Upper lobe of left lung (tissue), 4 donors: ENCODE data around the gene PLD4.

ENCODE experiments used
- POLR2AphosphoS5 ChIP-seq, 2 donors: sonication (generic); formaldehyde crosslinking; IDR thresholded peaks; one replicate each; pipeline ENCODE4 v1.5.1; 2017; ENCODE audit warnings: antibody characterized with exemption in 2 of 2
- TF ChIP-seq, protein P1 (sequence below), 6 experiments: fragments of 450-650 bp in 4 of 6; fragments of 200-600 bp in 2 of 6; sonication (generic) in 2 of 6; IDR thresholded peaks; one replicate each; pipeline ENCODE4 v1.5.1; 2016 to 2019; ENCODE audit warnings: antibody characterized with exemption in 6 of 6

DNA sequence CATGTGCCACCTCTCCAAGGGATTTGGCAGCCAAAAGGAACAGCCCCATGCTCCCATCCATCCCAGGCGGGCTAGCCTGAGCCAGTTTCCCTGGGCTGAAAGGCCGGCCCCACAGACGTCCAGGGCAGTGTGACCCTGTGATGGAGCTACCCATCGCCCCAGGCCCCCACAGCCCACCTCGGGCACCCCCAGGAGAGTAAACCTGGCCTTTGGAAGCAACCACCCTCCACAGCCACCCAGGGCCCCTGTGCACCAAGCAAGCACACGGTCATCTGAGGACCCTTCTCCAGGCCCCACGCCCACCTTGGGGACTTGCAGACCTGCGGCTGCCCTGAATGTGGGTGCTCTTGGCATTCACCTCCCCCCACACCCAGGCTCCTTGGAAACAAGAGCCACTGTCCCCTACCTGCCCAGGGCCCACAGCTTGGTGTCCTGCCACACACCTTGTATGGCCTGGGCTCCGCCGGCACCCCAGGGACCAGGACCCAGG is 45.1 kb downstream of the PLD4 start:
- TF ChIP-seq, protein P1, sequence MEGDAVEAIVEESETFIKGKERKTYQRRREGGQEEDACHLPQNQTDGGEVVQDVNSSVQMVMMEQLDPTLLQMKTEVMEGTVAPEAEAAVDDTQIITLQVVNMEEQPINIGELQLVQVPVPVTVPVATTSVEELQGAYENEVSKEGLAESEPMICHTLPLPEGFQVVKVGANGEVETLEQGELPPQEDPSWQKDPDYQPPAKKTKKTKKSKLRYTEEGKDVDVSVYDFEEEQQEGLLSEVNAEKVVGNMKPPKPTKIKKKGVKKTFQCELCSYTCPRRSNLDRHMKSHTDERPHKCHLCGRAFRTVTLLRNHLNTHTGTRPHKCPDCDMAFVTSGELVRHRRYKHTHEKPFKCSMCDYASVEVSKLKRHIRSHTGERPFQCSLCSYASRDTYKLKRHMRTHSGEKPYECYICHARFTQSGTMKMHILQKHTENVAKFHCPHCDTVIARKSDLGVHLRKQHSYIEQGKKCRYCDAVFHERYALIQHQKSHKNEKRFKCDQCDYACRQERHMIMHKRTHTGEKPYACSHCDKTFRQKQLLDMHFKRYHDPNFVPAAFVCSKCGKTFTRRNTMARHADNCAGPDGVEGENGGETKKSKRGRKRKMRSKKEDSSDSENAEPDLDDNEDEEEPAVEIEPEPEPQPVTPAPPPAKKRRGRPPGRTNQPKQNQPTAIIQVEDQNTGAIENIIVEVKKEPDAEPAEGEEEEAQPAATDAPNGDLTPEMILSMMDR (IDR thresholded peaks at IDR 0.05) = no peak
- no peak for TF ChIP-seq POLR2AphosphoS5 (IDR thresholded peaks at IDR 0.05)
